ENCODE data around the gene ADPRHL1.

DNA sequence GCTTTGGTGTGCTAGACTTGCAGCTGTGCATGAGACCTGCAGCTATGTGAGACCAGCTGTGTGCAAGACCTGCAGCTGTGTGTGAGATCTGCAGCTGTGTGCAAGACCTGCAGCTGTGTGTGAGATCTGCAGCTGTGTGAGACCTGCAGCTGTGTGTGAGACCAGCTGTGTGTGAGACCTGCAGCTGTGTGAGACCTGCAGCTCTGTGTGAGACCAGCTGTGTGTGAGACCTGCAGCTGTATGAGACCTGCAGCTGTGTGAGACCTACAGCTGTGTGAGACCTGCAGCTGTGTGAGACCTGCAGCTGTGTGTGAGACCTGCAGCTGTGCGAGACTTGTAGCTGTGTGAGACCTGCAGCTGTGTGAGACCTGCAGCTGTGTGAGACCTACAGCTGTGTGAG, 43.9 kb upstream of the ADPRHL1 start:
- no peak for TF ChIP-seq CTCF (IDR thresholded peaks at IDR 0.05; ENCODE audit: low read depth, low read length, poor library complexity, severe bottlenecking)
- no peak for TF ChIP-seq EZH2phosphoT487 (IDR thresholded peaks at IDR 0.05; ENCODE audit: borderline replicate concordance, low read length)
